Measurements from ENCODE around the gene GNAS-AS1.

DNA sequence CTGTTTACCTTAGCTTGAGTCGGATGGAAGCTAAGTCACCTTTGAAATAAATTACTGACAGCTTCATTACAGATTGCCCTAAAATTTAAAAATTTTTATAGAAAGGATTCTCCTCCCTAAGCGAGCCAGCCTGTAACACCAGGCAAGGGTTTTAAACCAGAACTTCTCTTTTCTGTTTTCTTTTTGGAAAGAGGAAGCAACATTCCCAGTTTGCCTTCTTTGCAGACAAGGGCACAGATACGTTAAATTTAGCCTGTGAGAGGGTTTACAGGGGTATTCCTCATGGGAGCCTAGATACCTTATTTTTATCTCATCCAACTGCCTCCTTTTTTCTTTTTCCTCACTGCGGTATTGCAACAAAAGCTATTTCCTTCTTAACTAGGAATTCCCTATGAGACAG lies 46.8 kb upstream of the GNAS-AS1 start:
- TF ChIP-seq, protein P1, sequence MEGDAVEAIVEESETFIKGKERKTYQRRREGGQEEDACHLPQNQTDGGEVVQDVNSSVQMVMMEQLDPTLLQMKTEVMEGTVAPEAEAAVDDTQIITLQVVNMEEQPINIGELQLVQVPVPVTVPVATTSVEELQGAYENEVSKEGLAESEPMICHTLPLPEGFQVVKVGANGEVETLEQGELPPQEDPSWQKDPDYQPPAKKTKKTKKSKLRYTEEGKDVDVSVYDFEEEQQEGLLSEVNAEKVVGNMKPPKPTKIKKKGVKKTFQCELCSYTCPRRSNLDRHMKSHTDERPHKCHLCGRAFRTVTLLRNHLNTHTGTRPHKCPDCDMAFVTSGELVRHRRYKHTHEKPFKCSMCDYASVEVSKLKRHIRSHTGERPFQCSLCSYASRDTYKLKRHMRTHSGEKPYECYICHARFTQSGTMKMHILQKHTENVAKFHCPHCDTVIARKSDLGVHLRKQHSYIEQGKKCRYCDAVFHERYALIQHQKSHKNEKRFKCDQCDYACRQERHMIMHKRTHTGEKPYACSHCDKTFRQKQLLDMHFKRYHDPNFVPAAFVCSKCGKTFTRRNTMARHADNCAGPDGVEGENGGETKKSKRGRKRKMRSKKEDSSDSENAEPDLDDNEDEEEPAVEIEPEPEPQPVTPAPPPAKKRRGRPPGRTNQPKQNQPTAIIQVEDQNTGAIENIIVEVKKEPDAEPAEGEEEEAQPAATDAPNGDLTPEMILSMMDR (IDR thresholded peaks at IDR 0.05) = no peak
- TF ChIP-seq POLR2A (IDR thresholded peaks at IDR 0.05) = no peak

Data from heart left ventricle (tissue), 13 donors.